NCI-H2196 treated with DMSO at 0.1 percent for 48 hours (cell line): ENCODE measurements around the gene OGFR.

ENCODE experiments used
- DNase-seq: peaks from one replicate; lab custom pipeline; 2025; ENCODE audit not compliant: unreplicated experiment; lab: John Stamatoyannopoulos, UW

OGFR gene

DNA sequence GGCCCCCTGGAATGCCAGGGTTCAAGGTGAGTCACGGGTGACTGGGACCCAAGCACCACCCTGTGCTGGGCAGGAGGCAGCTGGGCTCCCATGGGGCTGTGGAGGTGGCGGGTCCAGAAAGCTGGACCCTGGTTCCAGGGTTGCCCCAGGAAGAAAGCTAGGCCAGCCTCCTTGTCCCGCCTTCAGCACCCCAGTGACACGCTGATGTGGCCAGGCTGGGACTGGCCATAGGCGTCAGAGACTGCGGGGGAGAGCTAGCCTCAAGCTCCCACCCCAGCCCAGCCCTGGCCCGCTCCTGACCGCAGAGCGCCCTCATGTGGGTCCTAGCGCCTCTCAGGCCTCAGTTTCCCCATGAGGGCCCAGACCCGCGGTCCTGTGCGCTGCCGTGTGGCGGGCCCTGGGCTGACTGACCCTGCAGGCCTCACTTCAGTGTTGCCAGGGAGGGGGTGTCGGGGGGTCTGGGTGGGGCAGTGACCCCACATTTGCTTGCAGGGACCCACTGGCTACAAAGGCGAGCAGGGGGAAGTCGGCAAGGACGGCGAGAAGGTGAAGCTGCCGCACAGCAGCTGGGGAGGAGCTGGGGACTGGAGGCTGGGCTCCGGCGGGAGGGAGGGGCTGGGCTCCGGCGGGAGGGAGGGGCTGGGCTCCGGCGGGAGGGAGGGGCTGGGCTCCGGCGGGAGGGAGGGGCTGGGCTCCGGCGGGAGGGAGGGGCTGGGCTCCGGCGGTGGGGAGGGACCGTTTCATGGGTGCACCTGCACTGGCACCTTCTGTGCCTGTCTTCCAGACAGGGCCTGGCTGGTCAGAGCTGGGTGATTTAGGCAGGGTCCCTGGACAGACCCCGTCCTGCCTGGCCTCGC, 20.1 kb downstream of the OGFR start:
- DNase-seq: peak; percentile 31

DNA sequence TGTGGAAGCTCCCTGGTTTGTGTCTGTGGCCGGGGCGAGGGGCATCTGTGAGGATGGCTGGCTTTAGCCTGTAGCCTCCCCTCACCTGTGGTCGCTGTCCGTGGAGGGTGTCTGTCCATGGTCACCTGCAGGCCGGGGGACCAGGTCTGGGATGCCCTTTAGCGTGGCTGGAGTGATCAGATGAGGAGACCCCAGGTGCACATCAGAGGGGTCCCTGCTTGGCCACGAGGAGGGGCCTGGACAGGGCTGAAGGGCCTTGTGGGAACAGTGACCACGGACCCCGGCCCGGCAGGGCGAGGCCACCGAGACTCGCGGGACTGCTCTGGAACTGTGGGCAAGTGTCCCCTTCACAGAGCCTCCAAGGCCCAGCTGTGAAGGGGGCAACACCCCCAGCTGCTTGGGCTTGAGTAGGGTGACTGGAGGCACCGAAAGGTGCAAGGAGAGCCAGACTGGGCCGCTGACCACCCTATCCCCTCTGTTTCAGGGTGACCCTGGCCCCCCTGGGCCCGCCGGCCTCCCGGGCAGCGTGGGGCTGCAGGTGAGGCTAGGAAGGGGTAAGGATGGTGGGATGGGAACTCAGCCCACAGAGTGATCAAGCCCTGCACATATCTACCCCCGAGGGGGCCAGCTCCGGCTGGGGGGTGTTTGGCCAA, 20.8 kb downstream of the OGFR start:
- no peak for DNase-seq

DNA sequence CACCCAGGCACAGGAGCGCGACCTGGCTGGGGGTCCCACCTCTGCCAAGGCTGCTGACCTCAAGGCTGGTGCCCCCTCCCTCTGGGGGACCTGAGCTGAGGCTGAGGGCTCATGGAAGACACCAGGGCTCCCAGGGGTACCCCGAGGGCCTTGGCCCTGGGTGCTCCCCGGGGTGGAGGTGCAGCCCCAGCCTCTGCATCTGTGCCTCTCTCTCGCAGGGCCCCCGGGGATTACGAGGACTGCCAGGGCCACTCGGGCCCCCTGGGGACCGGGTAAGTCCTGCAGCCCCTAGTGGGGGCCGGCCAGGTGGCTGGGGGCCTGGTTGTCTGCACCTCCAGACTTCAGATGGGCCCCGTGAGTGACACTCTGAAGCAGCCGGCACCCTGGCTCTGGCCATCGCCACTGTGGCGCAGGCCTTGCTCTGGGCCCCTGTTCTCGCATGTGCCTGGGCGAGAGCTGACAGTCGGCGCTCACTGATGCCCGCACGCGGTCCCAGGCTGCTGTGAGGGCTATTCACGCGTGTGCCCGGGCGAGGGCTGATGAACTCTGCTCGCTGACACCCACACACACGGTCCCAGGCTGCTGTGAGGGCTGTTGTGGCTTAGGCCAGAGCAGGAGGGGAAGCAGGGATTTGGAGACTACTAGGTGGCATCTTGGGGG, 21.5 kb downstream of the OGFR start:
- DNase-seq: no peak

DNA sequence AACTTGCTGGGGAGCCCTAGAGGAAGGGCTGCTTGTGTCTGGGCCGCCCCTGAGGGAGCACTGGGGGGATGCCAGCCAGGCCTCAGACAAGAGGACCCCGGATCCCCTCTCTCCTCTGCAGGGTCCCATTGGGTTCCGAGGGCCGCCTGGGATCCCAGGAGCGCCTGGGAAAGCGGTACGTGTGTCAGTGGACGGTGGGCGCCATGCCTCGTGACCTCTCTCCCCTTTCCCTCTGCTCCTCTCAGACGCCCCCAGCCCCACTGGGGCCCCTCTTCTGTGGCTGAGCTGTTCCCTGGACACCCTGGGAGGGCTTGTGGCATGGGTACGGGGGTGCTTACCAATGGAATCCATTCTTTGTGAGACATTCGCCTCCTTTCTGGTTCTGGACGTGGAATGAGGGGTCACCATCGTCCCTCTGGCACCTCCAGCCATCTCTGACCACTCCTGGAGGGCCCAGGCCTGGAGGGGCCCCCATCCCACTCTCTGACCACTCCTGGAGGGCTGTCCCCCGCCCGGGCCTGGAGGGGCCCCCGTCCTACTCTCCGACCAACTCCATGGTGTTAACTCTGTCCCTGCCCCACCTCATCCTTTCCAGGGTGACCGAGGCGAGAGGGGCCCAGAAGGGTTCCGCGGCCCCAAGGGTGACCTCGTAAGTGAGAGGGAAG, 22.1 kb downstream of the OGFR start:
- DNase-seq: no peak

DNA sequence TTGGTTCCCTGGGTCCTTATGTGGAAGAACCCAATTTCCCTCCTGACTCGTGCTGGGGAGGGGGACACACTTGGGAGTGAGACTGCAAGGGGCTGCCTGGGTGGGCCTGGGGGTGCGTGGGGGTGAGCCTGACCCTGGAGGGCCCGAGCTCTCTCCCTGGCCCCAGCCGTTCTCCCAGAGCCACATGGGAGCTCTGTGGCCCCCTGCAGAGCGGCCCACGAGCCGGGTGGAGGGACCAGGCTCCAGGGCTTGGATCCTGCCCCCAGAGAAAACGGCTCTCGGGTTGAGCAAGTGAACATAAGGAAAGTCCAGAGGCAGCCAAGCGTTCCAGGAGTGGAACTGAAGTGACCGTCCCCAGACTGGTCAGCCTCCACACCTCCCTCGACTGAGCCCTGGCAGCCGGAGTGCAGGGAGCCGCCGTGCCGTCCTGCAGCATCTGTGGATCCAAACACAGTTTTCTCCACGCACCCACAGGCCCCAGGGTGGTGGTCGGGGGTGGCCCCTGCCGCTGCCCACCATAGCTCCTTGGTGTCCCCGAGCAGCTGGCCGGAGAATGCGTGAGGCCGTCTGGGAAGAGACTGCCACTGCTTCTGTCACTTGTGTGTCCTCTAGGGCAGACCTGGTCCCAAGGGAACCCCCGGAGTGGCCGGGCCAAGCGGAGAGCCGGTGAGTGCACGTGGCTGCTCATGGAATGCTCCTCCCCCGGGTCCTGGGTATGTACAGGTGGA, 22.8 kb downstream of the OGFR start:
- no peak for DNase-seq

DNA sequence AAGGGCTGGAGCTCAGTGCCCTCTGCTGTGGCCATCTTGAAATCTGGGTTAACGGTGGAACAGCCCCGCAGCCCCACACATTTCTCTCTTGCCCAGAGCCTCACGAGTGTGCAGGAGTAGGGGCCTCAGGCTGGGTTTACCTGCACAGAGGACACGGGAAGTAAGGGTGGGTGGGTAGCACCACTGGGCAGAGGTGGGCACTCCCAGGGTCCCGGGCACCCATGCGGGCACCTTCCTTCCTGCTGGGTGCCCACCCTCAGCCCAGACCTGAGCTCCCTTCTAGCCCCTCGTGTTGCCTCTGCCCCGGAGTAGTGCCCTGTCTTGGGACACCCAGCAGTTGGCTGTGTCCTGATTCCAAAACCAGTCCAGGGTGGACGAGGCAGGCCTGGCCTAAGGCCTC, 23.4 kb downstream of the OGFR start:
- DNase-seq: no peak

DNA sequence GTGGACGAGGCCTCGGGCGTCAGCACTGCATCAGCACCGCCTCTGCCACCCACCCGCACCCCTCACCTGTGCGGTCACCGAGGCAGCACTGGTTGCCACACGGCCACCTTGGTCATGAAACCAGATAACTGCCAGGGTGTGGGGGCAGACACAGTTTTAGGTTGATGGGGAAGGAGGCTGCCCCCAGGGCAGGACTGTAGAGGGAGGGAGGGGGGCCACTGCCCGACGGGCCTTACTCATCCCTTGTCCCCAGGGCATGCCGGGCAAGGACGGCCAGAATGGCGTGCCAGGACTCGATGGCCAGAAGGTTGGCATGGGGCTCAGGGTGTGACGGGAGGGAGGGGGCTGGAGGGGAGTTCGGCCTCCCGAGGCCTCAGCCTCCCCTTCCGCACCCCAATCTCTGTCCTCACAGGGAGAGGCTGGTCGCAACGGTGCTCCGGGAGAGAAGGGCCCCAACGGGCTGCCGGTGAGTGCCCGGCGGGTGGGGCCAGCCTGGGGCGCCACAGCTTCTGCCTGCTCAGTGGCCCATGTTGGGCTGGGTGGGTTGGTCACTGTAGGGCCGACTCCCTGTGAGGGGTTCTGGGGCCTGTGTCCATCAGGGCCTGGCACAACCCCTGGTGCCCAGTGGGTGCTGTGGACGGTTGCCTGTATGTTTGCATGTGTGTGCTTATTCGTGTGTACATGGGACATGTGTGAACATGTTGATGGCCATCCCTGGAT, 24.0 kb downstream of the OGFR start:
- DNase-seq: no peak

DNA sequence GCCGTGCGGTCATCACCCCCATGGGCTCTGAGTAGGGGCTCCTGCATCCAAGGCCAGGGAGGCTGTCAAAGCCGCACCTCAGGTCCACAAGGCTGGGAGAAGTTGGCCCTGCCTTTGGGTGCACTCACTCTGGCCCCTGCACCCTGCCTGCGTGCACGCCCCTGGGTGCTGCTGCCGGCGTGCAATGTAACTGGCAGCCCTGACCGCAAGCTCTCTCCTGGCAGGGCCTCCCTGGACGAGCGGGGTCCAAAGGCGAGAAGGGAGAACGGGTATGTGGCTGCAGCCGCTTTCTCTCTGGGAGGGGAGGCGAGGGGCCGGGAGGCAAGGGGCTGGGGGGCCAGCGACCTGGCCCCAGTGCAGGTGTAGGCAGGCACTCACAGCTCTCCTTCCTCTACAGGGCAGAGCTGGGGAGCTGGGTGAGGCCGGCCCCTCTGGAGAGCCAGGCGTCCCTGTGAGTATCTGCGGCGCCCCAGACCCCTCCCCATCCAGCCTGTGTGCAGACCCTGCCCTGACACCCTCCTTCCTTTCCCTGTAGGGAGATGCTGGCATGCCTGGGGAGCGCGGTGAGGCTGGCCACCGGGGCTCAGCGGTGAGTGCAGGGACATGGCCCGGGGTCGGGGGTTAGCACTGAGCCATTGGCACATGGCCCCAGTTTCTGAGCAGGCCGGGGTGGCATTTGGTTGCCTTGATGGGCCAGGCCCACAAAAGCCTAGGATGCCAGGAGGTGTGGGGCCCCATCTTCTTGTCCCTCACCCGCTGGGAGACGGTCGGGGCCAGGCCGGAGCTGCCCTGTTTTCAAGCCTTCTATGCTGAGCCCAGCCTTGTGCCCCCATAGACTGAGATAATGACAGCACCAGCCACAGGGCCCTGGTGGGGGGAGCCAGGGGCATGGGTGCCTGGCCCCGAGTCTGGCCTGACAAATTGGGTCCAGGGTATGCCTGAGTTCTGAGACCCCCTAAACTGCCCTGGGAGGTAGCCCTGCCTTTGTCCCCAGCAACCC, 24.9 kb downstream of the OGFR start:
- no peak for DNase-seq

DNA sequence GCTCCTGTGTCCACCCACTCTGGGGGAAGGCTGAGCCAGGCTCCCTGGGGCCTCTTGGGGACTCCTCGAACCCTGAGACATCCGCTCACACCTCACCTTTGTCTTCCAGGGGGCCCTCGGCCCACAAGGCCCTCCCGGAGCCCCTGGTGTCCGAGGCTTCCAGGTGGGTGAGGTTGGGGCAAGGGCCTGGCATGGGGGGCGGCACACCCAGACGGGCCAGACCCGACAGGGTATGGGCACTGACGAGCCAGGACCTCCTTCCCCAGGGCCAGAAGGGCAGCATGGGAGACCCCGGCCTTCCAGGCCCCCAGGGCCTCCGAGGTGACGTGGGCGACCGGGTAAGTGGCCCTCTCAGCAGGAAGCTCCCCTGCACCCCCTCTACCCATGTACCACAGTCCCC, 25.6 kb downstream of the OGFR start:
- no peak for DNase-seq

DNA sequence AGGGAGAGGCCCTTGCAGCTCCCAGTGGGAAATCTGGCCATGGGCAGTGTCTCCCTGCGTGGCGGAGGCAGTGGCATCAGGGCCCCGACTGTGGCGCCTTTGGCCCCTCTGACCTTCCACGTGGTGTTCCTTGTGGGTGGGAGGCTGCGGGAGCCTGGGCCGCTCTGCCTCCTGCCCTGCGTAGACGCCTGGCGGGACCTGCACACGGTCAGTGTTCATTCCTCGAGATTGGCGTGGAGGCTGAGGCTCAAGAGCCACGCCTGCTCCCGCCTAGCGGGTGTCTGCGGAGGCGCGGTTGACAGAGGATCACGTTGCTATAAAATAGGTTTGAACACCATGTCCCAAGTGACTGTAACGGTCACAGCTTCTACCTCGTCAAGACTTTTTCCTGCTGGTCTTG, 26.2 kb downstream of the OGFR start:
- DNase-seq: no peak

DNA sequence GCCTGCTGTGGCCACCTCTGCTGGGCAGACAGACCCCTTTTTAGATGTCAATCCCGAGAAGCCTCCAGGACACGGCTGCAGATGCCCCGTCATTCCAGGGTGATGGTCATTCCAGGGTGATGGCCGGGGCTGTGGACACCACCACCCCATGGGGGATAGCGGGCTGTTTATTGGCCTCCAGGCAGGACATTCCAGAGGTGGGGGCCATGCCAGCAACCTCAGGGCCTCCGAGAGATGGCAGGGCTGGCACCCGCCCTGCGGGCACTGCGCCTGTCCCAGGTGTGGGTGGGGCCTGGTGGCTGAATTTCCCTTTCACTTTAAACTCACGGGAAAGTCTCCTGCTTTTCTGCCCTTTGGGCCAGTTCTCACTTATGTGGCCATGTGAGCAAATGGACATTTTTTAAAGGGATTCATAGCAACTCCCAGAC, 26.7 kb downstream of the OGFR start:
- DNase-seq: no peak

DNA sequence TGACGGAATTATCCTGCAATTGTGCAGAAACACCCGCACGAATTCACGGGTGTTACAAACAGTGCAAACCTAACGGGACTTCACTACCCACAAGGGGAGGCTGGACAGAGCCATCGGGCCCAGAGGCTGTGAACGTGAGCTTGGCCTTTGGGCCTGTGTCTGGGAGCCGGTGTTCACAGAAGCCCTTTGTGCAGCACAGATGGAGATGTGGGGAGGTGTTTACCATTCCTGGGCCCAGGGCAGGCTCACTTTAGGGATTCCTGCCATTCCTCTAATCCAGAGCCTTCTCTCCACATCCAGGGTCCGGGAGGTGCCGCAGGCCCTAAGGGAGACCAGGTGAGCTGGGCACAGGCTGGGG, 27.2 kb downstream of the OGFR start:
- DNase-seq: no peak

DNA sequence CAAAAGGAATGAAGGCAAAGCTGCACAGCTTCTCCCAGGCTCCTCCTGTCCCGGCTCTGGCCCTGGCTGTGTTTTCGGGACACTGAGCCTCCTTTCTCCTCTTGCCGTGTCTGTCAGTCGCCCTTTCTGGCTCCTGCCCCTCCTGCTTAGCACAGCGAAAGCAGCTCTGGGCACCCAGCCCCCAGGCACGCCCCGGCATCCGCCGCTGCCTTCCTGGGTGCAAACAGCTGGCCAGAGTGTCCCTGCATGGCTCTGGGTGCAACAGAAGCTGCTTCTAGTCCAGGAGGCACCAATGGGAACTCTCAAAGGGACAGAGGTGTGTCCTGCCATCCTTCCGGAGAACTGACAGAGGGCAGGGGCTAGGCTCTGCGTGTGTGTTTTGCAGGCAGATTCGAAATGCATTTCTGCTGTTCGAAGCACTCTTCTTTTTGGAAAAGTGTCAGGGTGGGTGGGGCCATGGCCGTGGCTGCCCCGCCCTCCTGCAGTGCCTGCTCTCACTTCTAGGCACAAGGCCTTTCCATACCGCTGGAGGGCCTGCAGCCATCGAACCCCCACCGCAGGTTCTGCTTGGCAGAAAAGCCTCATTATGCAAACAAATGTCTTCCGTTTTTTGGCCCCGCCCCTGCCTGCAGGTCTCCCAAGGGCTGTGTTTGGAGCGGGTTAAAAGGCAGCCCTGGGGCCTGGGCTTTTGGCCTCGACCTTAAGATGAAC, 27.7 kb downstream of the OGFR start:
- peak; percentile 67 for DNase-seq

DNA sequence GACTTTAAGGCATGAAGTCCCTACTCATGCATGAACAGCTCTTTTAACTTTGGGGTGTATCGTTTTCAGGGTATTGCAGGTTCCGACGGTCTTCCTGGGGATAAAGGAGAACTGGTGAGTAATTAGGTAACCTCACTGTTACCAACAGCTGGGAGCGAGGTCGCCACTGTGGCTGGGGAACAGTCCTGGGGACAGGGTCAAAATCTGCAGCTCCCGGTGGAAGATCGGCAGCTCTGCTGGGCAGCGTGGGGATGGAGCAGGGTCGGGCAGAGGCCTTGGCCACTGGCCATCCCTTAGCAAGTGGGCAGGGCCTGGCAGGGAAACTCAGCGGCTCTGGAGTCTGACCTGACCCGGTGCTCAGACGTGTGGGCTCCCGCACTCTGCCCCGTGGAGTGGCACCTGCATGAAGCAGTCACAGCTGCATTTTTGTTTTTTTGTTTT, 28.3 kb downstream of the OGFR start:
- no peak for DNase-seq

DNA sequence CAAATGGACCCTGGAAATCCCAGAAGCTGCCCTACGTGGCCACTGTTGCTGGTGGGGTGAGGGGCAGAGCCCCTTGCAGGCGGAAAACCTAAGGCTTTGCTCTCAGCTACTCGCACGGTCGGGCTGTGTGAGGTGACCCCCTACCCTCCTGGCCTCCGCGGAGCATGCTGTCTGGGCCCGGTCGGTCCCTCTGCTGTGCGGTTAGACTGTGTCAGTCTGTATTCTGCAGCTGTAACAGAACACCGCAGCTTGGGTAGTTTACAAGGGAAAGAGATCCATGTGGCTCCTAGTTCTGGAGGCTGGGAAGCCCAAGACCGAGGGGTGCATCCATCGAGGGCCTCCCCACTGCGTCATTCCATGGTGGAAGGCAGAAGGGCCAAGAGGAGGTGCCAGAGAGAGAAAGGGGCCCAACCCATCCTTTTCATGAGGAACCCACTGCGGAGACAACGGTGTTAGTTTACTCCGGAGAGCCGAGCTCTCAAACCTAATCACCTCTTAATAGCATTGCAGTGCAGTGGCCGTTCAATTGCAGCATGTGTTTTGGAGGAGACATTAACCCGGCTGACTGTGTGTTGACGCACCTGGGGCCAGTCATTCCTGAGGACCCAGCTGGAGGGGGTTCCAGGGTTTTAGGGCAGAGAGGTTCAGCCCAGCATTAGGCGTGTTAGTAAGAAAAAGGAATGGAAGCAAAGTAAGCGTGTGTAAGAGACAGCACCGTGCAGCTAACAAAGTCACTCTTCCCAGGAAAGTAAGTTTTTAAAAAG, 30.5 kb downstream of the OGFR start:
- no peak for DNase-seq

DNA sequence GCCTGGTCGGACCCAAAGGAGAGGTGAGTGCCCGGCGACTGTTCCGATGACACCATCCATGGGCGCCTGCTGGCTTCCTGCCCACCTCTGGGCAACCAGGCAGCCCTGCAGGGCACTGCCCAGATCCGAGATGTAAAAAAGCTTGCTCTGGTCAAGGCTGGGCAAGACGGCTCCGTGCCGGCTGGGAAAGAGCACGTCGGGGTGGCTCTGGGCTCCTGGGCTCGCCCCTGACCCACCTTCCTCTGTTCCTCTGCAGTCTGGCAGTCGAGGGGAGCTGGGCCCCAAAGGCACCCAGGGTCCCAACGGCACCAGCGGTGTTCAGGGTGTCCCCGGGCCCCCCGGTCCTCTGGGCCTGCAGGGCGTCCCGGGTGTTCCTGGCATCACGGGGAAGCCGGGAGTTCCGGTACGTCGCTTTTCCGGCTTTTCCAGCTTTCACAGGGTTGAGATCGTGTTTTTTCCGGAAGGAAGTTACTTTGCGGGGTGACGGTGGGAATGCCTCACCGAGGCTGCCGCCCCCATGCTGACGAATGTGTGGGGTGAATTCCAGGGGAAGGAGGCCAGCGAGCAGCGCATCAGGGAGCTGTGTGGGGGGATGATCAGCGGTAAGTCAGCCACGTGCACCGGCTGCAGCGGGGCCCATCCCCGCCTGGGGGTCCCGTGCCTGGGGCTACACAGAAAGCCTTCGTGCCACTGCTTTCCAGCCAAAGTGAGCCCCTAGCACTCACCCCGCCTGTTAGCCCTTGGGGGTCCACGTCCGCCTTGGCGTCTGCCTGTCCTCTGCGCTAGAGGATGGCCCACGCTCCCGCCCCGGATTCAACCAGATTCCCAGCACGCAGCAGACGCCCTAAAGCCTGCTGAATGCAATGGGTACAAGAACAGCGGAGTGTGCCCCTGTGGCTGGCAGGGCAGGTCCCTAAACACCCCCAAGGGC, 31.6 kb downstream of the OGFR start:
- DNase-seq: no peak
